PC-3 (cell line): ENCODE results near the gene HTT-AS. TPM values are rescaled to one million over a fixed set of nuclear protein-coding genes. Genes with fewer than 3 reads are reported as not detected.

Source experiments
- ATAC-seq: fragments of 200-7000 bp; cut with Tn5 transposase; 2 replicates; pipeline ENCODE4 v1.9.1; 2020; ENCODE audit warnings: mild to moderate bottlenecking, moderate library complexity
- BruUV-seq: library from RNA; stranded (reverse); fragments of 400-500 nt; replicated peaks from 2 replicates; lab custom pipeline; 2021; lab: Mats Ljungman, UMichigan
- CTCF ChIA-PET: fragments of 300-600 bp; sonication (Branson Sonifier 250); formaldehyde crosslinking; loops from one replicate; lab custom pipeline; 2022; ENCODE audit warnings: antibody characterized with exemption; lab: Charles Lee
- POLR2A ChIA-PET: fragments of 300-600 bp; sonication (Branson Sonifier 250); formaldehyde crosslinking; loops from one replicate; lab custom pipeline; 2022; ENCODE audit warnings: antibody characterized with exemption; ENCODE audit not compliant: unreplicated experiment; lab: Charles Lee
- DNase-seq: peaks from one replicate; pipeline ENCODE4 v3.0.0-alpha.2; 2015
- H2AFZ ChIP-seq: fragments of 300-600 bp; sonication (generic); 2 replicates; pipeline ENCODE4 v1.6.0; 2016; ENCODE audit warnings: antibody characterized with exemption, low read length
- H3F3A ChIP-seq: fragments of 300-600 bp; sonication (generic); one replicate; pipeline ENCODE4 v1.6.0; 2017; ENCODE audit warnings: antibody characterized with exemption, low read length, control low read depth, mild to moderate bottlenecking; ENCODE audit not compliant: unreplicated experiment
- H3K27ac ChIP-seq: fragments of 300-600 bp; sonication (generic); 2 replicates; pipeline ENCODE4 v1.5.1; 2016; ENCODE audit warnings: mild to moderate bottlenecking, low read length
- H3K27me3 ChIP-seq: fragments of 300-600 bp; sonication (generic); 2 replicates; pipeline ENCODE4 v1.6.1; 2016; ENCODE audit warnings: low read length, mixed read lengths
- H3K36me3 ChIP-seq: fragments of 300-600 bp; sonication (generic); 2 replicates; pipeline ENCODE4 v1.6.1; 2016; ENCODE audit warnings: low read depth, mixed run types, low read length, mixed read lengths
- H3K4me1 ChIP-seq: fragments of 300-600 bp; sonication (generic); 2 replicates; pipeline ENCODE4 v1.5.1; 2016; ENCODE audit warnings: low read length; ENCODE audit not compliant: insufficient read depth
- H3K4me2 ChIP-seq: fragments of 300-600 bp; sonication (generic); 2 replicates; pipeline ENCODE4 v1.6.0; 2016; ENCODE audit warnings: low read length
- H3K4me3 ChIP-seq: fragments of 300-600 bp; sonication (generic); 2 replicates; pipeline ENCODE4 v1.5.1; 2016; ENCODE audit warnings: mild to moderate bottlenecking, low read length, mixed read lengths
- H3K79me2 ChIP-seq: fragments of 300-600 bp; sonication (generic); 2 replicates; pipeline ENCODE4 v1.6.1; 2017; ENCODE audit warnings: low read length, mixed read lengths
- H3K9ac ChIP-seq: fragments of 300-600 bp; sonication (generic); 2 replicates; pipeline ENCODE4 v1.6.0; 2016; ENCODE audit warnings: mild to moderate bottlenecking, low read length
- H3K9me2 ChIP-seq: fragments of 300-600 bp; sonication (generic); replicated peaks from 2 replicates; pipeline ENCODE4 v1.6.1; 2016; ENCODE audit warnings: mixed run types, low read length, mixed read lengths
- H3K9me3 ChIP-seq: fragments of 300-600 bp; sonication (generic); 2 replicates; pipeline ENCODE4 v1.6.1; 2016; ENCODE audit warnings: low read length, mixed read lengths
- H4K20me1 ChIP-seq: fragments of 300-600 bp; sonication (generic); 2 replicates; pipeline ENCODE4 v1.6.1; 2016; ENCODE audit warnings: low read length, mixed read lengths
- CTCF ChIP-seq: fragments of 300-600 bp; sonication (generic); conservative IDR thresholded peaks from 2 replicates; pipeline ENCODE4 v1.5.1; 2017; ENCODE audit warnings: antibody characterized with exemption, low read depth, mild to moderate bottlenecking, low read length
- EZH2 ChIP-seq: fragments of 300-600 bp; sonication (generic); IDR thresholded peaks from one replicate; pipeline ENCODE4 v1.6.1; 2017; ENCODE audit warnings: antibody characterized with exemption, mild to moderate bottlenecking, low read length; ENCODE audit not compliant: unreplicated experiment
- EZH2phosphoT487 ChIP-seq: fragments of 300-600 bp; sonication (generic); IDR thresholded peaks from 2 replicates; pipeline ENCODE4 v1.6.1; 2018; ENCODE audit warnings: mild to moderate bottlenecking, antibody characterized with exemption, low read length, borderline replicate concordance
- intact Hi-C: fragments of 100-400 bp; cut with micrococcal nuclease; formaldehyde crosslinking; loops from 2 replicates; pipeline ENCODE4 v1.9.0; 2023
- total RNA-seq: library from RNA; depleted of rRNA; stranded (reverse); fragments of >200 nt; gene quantifications from 2 replicates; pipeline ENCODE4 v1.2.3, GENCODE V29; 2014

The HTT-AS gene
- total RNA-seq, 1 experiment from 2014 or later: not detected

- DNase-seq (no peak), ATAC-seq (no peak)
- intact Hi-C loops: no loop called here
- peaks cover 16% of the 10 kb centered on the region for H3K4me1 ChIP-seq
- ChIA-PET CTCF (no interaction called here), POLR2A (no interaction called here)
- peak overlapping the region; percentile 85 for H3K9ac ChIP-seq
- TF ChIP-seq CTCF (no peak), EZH2 (no peak), EZH2phosphoT487 (no peak)
- H4K20me1 ChIP-seq: no peaks in the 10 kb centered on the region
- peak overlapping the region; percentile 89 for H3K4me2 ChIP-seq
- peaks cover 3% of the 10 kb centered on the region; the same call in 1 of the 2 replicates for H3K79me2 ChIP-seq
- peak overlapping the region; percentile 96 for H2AFZ ChIP-seq
- peak overlapping the region; percentile 81; the same call in 1 of the 2 replicates for H3K27ac ChIP-seq
- no TSS peak for BruUV-seq
- H3F3A ChIP-seq: no peaks in the 10 kb centered on the region
- peak overlapping the region; percentile 74 for H3K4me3 ChIP-seq
- H3K36me3 ChIP-seq: no peaks in the 10 kb centered on the region
- H3K9me2 ChIP-seq: no peaks in the 10 kb centered on the region
- H3K27me3 ChIP-seq: no peaks in the 10 kb centered on the region
- no peaks in the 10 kb centered on the region for H3K9me3 ChIP-seq
Measured at GRCh38 chr4:3040452-3041191, 33.7 kb downstream of the HTT-AS start.

- H3K4me3 ChIP-seq: no peak overlapping the region
- CTCF ChIA-PET: no interaction called here
- H3K36me3 ChIP-seq: no peaks in the 10 kb centered on the region
- H3K4me1 ChIP-seq: peaks cover 16% of the 10 kb centered on the region
- DNase-seq: no peak
- H3K9ac ChIP-seq: no peak overlapping the region
- no peak for TF ChIP-seq CTCF
- TF ChIP-seq EZH2phosphoT487: no peak
- no peak for TF ChIP-seq EZH2
- no peak overlapping the region for H3K4me2 ChIP-seq
- POLR2A ChIA-PET: no interaction called here
- H3K79me2 ChIP-seq: peaks cover 3% of the 10 kb centered on the region; the same call in 1 of the 2 replicates
- intact Hi-C loops: loop anchor here (5.0 kb wide), 1 partner anchor 78 kb away; the partner anchor contains the start of genes GRK4 and NOP14
- H3F3A ChIP-seq: no peaks in the 10 kb centered on the region
- no peaks in the 10 kb centered on the region for H3K9me2 ChIP-seq
- H3K27ac ChIP-seq: no peak overlapping the region
- no peak overlapping the region for H2AFZ ChIP-seq
- no peak for ATAC-seq
- no peaks in the 10 kb centered on the region for H3K27me3 ChIP-seq
- H4K20me1 ChIP-seq: no peaks in the 10 kb centered on the region
- BruUV-seq: no TSS peak
- no peaks in the 10 kb centered on the region for H3K9me3 ChIP-seq
Measured at GRCh38 chr4:3039706-3040366, 34.5 kb downstream of the HTT-AS start.
